NT2/D1 (cell line): ENCODE measurements around the gene FBXL19.

Source experiments
- YY1 ChIP-seq: IDR thresholded peaks from 2 replicates; pipeline ENCODE4 v1.6.1; 2011; ENCODE audit not compliant: insufficient read length, insufficient read depth
- ZNF274 ChIP-seq: IDR thresholded peaks from 2 replicates; pipeline ENCODE4 v1.6.1; 2011; ENCODE audit warnings: mild to moderate bottlenecking, low read depth, low read length

DNA sequence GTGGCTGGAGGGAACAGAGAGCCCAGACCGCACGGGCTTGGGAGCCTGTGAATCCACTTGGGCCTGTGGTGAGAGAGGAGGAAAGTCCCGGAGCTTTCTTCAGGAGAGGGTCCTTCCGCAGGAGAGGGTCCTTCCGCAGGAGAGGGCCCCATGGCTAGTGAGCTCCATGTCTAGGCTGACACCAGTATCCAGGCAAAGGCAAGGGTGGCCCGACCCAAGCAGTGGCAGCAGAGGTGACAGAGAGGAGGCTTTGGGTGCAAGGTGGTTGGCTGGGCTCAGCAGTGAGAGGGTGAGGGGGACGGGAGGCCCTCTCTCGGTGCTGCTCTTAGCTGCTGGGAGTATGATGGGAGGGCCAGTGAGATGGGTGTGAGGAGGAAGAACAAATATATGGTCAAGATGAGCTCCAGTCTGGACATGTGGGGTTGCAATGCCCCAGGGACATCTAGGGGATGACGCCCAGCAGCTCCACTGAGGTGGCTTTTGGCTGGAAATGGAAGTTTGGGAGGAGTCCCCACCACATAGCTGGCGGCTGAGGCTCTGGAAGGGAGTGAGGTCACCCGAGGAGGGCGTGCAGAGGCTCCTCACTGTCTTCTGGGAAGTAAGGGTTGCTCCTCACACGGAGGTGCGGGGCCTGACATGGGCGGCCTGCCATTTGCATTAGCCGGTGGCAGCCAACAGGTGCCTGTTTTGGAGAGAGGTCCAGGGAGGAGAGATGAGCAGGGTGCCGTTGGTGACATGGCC is 59.3 kb downstream of the FBXL19 start:
- TF ChIP-seq YY1 (no peak), ZNF274 (no peak)
